Effector CD8-positive, alpha-beta T cell (primary cell): ENCODE data around the gene NDC80.
"Not testable (repeated sequence)": the region's sequence is repeated elsewhere in the genome, so short reads cannot be mapped to it uniquely, and the experiment has no call there.

Experiments
- DNase-seq: peaks from one replicate; lab custom pipeline; 2025; lab: John Stamatoyannopoulos, UW
- total RNA-seq, 4 experiments: gene quantifications; one replicate each; lab custom pipeline; 2026; lab: John Stamatoyannopoulos, UW

The NDC80 gene
- total RNA-seq: 3.7 to 12.7 (median 5.1) reads per million in 4 experiments

GRCh38 chr18:2571200-2572170, at the start of gene NDC80, which contains the start of gene METTL4:
NDC80 (plus strand) TSS chr18:2571557; CDS start chr18:2572986, 1,429 bp downstream.
METTL4 (minus strand) TSS chr18:2571505; CDS start chr18:2567216, 4,289 bp downstream.
- peak; percentile 82 for DNase-seq

GRCh38 chr18:2522112-2522511, 49.2 kb upstream of the NDC80 start:
- no peak for DNase-seq

- not testable (repeated sequence) for DNase-seq
These were observed 46.6 kb upstream of the NDC80 start for GRCh38 chr18:2524794-2525198.

GRCh38 chr18:2526329-2526728, 45.0 kb upstream of the NDC80 start:
- no peak for DNase-seq

- DNase-seq: no peak
These were observed 42.2 kb upstream of the NDC80 start for GRCh38 chr18:2529154-2529553.

- DNase-seq: no peak
These were observed 39.6 kb upstream of the NDC80 start for GRCh38 chr18:2531751-2532150.

- DNase-seq: no peak
These were observed 38.6 kb upstream of the NDC80 start for GRCh38 chr18:2532797-2533196.

- DNase-seq: no peak
These were observed 36.5 kb upstream of the NDC80 start for GRCh38 chr18:2534906-2535305.

GRCh38 chr18:2535419-2535910, 35.9 kb upstream of the NDC80 start:
- no peak for DNase-seq

GRCh38 chr18:2536063-2536462, 35.3 kb upstream of the NDC80 start:
- no peak for DNase-seq

GRCh38 chr18:2536493-2536892, 34.9 kb upstream of the NDC80 start:
- no peak for DNase-seq

- no peak for DNase-seq
These were observed 34.1 kb upstream of the NDC80 start for GRCh38 chr18:2537296-2537695.

GRCh38 chr18:2538236-2538635, 33.1 kb upstream of the NDC80 start:
- DNase-seq: no peak

GRCh38 chr18:2538844-2539243, 32.5 kb upstream of the NDC80 start:
- no peak for DNase-seq

- no peak for DNase-seq
These were observed 30.8 kb upstream of the NDC80 start for GRCh38 chr18:2540575-2540974.

GRCh38 chr18:2541925-2542563, 29.3 kb upstream of the NDC80 start:
- DNase-seq: not testable (repeated sequence)

GRCh38 chr18:2545155-2545554, 26.2 kb upstream of the NDC80 start:
- no peak for DNase-seq

GRCh38 chr18:2547477-2548087, 23.8 kb upstream of the NDC80 start:
- DNase-seq: no peak

- no peak for DNase-seq
These were observed 21.9 kb upstream of the NDC80 start for GRCh38 chr18:2549462-2549861.

- no peak for DNase-seq
These were observed 19.9 kb upstream of the NDC80 start for GRCh38 chr18:2551425-2551824.

- no peak for DNase-seq
These were observed 16.7 kb upstream of the NDC80 start for GRCh38 chr18:2554696-2555095.

- no peak for DNase-seq
These were observed 15.5 kb upstream of the NDC80 start for GRCh38 chr18:2555895-2556294.
